Fibroblast of pulmonary artery (primary cell): ENCODE measurements around the gene FN3K.

Experiments used
- DNase-seq: peaks from one replicate; pipeline ENCODE4 v3.0.0-alpha.2; 2010; ENCODE audit warnings: low read depth
- H3K4me3 ChIP-seq: replicated peaks from 2 replicates; pipeline ENCODE4 v1.5.1; 2011; ENCODE audit warnings: low read depth, mild to moderate bottlenecking, control low read depth, low read length, moderate library complexity
- CTCF ChIP-seq: IDR thresholded peaks from 2 replicates; pipeline ENCODE4 v1.5.1; 2011; ENCODE audit warnings: mild to moderate bottlenecking, control low read depth, low read length, inconsistent platforms; ENCODE audit errors: missing control alignments

FN3K gene

GRCh38 chr17:82697808-82698064 lies 37.7 kb upstream of the FN3K start:
- DNase-seq = no peak
- H3K4me3 ChIP-seq = peak overlapping the region; percentile 61
- no peak for TF ChIP-seq CTCF

GRCh38 chr17:82698065-82698973 lies 37.1 kb upstream of the FN3K start, which contains the start of gene RAB40B:
Gene RAB40B (minus strand): TSS chr17:82698698. CDS start chr17:82698596, 102 bp downstream.
- TF ChIP-seq CTCF = no peak
- peak; percentile 99 for DNase-seq

GRCh38 chr17:82698974-82699442 lies 36.4 kb upstream of the FN3K start:
- peak; percentile 16 for DNase-seq
- H3K4me3 ChIP-seq = peak overlapping the region; percentile 64
- TF ChIP-seq CTCF = no peak

More at GRCh38 chr17:82698065-82698973, 37.1 kb upstream of the FN3K start, which contains the start of gene RAB40B:
- peak within 1 kb of the TSS; percentile 64 for H3K4me3 ChIP-seq

- TF ChIP-seq CTCF = no peak
- DNase-seq = no peak
- H3K4me3 ChIP-seq = no peak overlapping the region
Observed at GRCh38 chr17:82699551-82699950, 35.9 kb upstream of the FN3K start.

- DNase-seq = no peak
- no peak overlapping the region for H3K4me3 ChIP-seq
- no peak for TF ChIP-seq CTCF
Observed at GRCh38 chr17:82702231-82702927, 33.0 kb upstream of the FN3K start.

- TF ChIP-seq CTCF = no peak
- no peak overlapping the region for H3K4me3 ChIP-seq
- no peak for DNase-seq
Observed at GRCh38 chr17:82703036-82703745, 32.2 kb upstream of the FN3K start.
